NCI-H526 treated with DMSO at 0.1 percent for 48 hours (cell line): ENCODE measurements around the gene TMEM150A.
A peak's percentile ranks its signal among the peaks of the same experiment; 100 is the strongest.
"Not testable (repeated sequence)": the region's sequence is repeated elsewhere in the genome, so short reads cannot be mapped to it uniquely, and the experiment has no call there.

Experiments used
- DNase-seq: peaks from one replicate; lab custom pipeline; 2025; lab: John Stamatoyannopoulos, UW

The TMEM150A gene

GRCh38 chr2:85611705-85612587, 9.4 kb upstream of the TMEM150A start, which contains the start of gene C2orf68:
Gene C2orf68 (minus strand): TSS chr2:85612066. CDS start chr2:85611984, 82 bp downstream.
- DNase-seq = peak; percentile 79

- DNase-seq = no peak
These were observed 8.8 kb upstream of the TMEM150A start for GRCh38 chr2:85611217-85611704.

DNA sequence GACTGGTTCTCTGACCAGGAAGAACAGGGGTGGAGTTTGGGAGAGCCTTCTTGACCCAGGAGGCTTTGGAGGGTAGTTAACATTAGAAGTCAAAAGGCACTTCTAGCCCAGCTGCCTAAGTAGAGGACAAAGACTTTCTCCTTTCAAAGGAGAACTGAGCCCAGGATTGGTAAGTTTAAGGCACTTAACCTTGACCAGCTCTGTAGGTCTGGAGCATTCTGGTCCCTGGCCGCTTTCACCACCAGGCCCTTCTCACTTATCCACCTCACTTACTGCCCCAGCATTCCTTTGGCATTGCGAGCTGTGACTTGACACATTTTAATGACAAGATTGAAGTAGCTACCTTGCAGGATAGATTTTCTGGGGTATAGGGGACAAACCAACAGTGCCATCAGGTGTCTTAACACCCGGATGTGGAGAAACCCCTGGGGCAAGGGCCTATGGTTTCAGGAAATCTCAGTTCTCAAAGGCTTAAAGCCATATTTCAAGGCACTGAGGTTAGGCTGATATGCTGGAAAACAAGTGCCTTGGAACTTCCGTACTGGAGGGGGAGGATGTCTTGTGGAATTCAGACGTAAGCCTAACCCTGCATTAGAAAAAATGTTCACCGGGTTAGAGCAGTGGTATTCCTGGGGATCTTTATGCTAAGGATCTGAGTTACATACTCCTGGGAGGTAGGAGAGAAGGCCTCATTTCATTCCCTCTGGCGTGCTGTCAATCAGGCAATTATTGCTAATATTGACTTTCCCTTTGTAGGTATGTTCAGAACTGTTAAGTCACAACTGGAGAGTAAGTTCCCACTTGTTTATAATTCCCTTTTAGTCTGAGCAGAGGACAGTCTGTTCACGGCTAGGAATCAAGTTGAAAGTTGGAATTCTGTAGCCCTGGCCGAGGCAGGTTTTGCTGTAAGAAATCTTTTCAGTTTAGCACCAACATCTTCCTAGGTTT, 5.0 kb upstream of the TMEM150A start:
- no peak for DNase-seq

DNA sequence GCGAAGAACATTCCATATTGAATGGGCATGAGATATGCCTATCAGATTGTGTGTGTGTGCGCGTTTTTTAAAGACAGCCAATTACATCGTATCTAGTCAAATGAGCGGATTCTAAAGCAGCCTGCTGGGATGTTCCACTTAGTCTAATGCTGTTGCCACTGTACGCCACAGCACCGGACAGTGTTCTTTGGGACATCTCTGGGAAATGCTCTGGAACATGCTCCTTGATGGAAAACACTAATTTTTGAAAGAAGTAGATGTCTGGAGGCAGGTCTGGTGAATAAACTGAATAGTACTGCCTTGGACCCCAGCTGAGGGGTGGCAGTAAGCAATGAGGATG, 3.6 kb upstream of the TMEM150A start:
- DNase-seq = no peak

- no peak for DNase-seq
These were observed 3.1 kb upstream of the TMEM150A start for GRCh38 chr2:85605406-85606115.

DNA sequence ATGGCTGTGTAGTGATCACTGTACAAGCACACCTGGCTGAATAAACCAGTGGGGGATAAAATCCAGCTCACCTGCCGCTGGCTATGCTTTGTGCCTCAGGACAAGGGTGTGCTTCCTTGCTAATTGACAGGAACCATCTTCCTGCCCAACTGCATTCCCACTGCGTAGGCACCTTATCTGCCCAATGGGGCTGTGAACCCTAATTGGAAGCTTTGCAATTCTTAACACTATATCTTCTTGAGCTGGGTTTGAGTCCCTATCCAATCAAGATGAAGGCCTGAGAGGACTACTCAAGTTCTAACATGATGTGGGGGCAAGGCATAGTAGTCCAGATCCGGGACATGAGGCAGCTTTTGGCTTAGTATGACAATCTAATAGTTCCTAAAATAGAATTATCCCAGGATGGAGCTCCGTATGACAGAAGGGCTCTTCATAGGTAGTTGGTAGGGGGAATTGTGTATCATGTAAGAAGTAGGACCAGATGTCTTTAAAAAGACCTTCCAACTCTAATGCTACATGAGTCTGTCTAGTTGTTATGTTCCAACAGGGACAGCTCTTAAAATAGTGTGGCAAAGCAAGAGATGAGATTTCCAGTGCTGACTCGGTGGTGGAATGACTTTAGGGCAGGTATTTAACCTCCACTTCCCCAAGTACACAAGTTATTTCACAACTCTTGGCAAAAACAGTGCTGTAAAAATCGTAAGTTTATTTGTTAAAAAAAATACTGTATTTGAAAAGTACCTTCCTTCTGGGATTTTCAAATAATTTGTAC, 2.3 kb upstream of the TMEM150A start:
- DNase-seq = no peak

GRCh38 chr2:85604133-85604444, 1.6 kb upstream of the TMEM150A start:
- not testable (repeated sequence) for DNase-seq

GRCh38 chr2:85601771-85602475, 575 bp downstream of the TMEM150A start:
- DNase-seq = no peak

GRCh38 chr2:85600951-85601770, 1.3 kb downstream of the TMEM150A start:
- DNase-seq = no peak

DNA sequence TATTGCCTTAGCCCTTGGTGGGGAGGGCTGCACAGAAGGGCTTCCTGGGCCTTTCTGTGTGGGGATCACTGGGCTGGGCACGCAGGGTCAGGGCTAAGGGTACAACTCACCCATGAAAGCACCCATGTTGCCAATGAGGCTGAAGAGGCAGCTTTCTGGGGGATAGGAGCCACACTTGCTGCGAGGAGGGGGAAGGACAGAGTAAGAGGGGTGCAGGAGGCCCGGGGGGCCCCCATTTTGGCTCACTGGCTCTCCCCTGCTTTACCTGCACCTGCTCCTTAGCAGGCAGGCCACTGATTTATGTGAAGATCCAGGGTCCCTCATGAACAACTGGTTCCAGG, 2.3 kb downstream of the TMEM150A start:
- no peak for DNase-seq

GRCh38 chr2:85599468-85600234, 2.8 kb downstream of the TMEM150A start:
- DNase-seq = no peak

GRCh38 chr2:85598594-85599340, 3.7 kb downstream of the TMEM150A start:
- no peak for DNase-seq

DNA sequence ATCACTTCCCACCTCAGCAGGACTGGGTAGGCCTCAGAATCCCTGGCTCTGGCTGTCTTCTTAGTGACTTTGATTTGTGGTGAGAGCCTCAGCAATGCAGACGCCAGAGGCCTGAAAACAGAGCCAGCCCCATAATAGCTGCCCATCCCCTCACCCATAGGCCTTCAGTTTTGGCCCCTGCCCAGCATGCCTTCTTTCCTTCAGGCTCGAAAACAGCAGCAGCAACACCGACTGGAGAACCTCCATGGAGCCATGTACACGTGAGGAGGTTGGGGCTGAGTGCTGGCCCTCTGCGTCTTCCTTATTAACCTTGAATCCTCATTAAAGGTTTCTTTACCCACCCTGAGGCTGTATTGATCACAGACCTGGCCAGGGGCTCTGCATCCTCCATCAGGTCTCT, 5.3 kb downstream of the TMEM150A start:
- no peak for DNase-seq

DNA sequence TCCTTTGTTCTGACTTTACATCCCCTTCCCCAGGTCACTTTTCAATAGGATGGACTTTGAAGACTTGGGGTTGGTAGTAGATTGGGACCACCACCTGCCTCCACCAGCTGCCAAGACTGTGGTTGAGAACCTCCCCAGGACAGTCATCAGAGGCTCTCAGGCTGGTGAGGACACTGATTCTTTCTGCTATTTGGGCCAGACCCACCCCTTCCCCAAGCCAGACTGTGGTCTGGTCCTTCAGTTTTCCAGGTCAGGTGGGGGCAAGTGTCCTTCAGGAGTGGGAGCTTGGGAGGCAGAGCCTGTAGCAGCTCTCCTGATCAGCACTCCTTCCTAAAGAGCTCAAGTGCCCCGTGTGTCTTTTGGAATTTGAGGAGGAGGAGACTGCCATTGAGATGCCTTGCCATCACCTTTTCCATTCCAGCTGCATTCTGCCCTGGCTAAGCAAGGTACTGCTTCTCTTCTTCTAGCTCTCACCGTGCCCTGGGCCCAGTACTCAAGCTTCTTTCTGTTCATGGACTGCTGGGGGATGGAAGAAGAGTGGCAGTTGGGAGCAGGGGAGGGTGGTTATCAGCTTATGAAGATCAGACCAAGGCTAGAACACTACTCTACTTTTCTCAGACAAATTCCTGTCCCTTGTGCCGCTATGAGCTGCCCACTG, 5.9 kb downstream of the TMEM150A start:
- DNase-seq = no peak

DNA sequence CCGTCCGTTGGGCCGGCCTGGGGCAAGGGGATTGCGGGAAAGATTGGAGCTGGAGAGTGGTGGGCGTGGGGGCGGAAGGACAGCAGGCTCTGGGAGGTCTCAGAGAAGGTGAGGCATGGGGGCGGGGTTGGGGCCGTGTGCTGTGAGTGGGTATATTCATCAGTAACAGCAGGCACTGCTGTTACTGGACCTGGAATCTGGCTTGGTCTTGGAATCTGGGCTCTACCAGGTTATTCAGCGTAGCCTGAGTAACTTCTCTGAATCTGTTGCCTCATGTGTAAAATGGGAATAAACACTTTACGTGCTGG, 6.5 kb downstream of the TMEM150A start:
- no peak for DNase-seq

GRCh38 chr2:85595301-85596025, 7.0 kb downstream of the TMEM150A start, which contains the start of gene RNF181:
Gene RNF181 (plus strand): TSS chr2:85595745. CDS start chr2:85595764, 19 bp downstream.
- DNase-seq = peak; percentile 98

DNA sequence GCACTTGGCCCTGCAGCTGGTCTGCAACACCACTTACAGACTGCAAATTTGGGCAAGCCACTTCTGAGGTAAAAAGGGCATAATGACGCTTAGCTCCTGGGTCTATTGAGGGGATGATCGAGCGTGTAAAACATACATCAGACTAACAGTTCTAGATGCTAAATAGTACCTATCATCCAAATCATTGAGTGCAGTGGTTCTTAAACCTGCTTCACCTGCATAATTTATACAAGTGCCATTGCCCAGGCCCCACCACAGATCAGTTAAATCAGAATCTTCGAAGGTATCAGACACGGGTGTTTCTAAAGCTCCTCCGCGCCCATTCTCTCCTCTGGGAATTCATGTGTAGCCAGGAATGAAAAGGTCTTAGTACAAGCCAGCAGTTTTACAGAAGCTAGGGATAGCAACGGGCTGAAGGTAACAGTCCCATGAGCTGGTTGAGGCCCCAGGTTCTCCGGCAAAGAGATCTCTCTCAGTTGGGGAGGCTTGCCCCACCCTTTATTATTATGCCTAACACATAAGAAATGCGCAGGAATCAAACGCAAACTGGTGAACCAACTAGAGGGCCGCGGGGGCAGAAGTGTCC, 7.7 kb downstream of the TMEM150A start:
- DNase-seq = no peak
